GM21367 (cell line): Measurements from ENCODE around the gene ETFBKMT.
"Not testable (repeated sequence)": the region's sequence is repeated elsewhere in the genome, so short reads cannot be mapped to it uniquely, and the experiment has no call there.

Source experiments
- ATAC-seq: cut with Tn5 transposase; IDR thresholded peaks from one replicate; pipeline ENCODE4 v1.9.1; 2021; ENCODE audit not compliant: unreplicated experiment

ETFBKMT gene

DNA sequence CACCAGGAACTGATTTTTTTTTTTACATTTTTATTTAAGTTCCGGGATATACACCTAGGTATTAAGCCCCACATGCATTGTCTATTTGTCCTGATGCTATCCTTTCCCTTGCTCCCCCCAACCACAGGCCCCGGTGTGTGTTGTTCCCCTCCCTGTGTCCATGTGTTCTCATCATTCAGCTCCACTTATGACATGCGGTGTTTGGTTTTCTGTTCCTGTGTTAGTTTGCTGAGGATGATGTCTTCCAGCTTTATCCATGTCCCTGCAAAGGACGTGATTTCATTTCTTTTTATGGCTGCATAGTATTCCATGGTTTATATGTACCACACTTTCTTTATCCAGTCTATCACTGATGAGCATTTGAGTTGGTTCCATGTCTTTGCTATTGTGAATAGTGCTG is 57.5 kb downstream of the ETFBKMT start:
- not testable (repeated sequence) for ATAC-seq

DNA sequence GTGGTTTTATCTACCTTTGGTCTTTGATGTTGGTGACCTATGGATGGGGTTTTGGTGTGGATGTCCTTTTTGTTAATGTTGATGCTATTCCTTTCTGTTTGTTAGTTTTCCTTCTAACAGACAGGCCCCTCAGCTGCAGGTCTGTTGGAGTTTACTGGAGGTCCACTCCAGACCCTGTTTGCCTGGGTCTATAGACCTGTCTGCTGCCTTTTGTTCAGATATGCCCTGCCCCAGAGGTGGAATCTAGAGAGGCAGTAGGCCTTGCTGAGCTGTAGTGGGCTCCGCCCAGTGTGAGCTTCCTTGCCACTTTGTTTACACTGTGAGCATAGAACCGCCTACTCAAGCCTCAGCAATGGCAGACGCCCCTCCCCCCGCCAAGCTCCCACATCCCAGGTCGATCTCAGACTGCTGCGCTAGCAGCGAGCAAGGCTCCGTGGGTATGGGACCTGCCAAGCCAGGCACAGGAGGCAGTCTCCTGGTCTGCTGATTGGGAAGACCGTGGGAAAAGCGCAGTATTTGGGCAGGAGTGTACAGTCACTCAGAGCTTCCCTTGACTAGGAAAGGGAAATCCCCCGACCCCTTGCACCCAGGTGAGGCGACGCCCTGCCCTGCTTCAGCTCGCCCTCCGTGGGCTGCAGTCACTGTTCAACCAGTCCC is 59.2 kb downstream of the ETFBKMT start:
- not testable (repeated sequence) for ATAC-seq

DNA sequence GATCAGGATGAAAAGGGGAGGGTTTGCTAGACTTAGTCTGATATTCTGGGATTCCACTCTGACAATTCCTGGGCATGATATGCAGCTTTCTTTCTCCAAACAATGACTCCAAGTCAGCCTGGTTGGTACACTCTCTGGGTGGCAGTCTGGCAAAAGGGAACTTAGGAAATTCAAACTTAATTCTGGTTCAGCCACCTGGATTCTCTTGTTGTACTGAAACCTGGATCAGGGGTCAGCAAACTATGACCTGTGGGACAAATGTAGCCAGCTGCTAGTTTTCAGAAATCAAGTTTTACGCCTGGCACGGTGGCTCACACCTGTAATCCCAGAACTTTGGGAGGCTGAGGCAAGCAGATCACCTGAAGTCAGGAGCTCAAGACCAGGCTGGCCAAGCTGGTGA is 63.1 kb downstream of the ETFBKMT start:
- ATAC-seq = no peak
